ENCODE data around the gene RGPD8. TPM values are rescaled to one million over a fixed set of nuclear protein-coding genes. Genes with fewer than 3 reads are reported as not detected.
A peak's percentile ranks its signal among the peaks of the same experiment; 100 is the strongest.
"Not testable (repeated sequence)": the region's sequence is repeated elsewhere in the genome, so short reads cannot be mapped to it uniquely, and the experiment has no call there.

Gene RGPD8
- total RNA-seq, 1 donor from 2014 or later = 8.6 TPM

- TF ChIP-seq CTCF (IDR thresholded peaks at IDR 0.05) = no peak
- Mint-ChIP-seq H3K4me1 (ENCODE audit: unreplicated experiment) (peaks cover 5% of the 10 kb centered on the region), H3K27ac (ENCODE audit: unreplicated experiment) (no peak overlapping the region), H3K36me3 (ENCODE audit: unreplicated experiment) (no peaks in the 10 kb centered on the region), H3K4me3 (ENCODE audit: unreplicated experiment) (no peak overlapping the region), H3K27me3 (ENCODE audit: unreplicated experiment) (peaks cover 4% of the 10 kb centered on the region), H3K9me3 (ENCODE audit: unreplicated experiment) (no peaks in the 10 kb centered on the region)
- peak; percentile 82 for DNase-seq (ENCODE audit: extremely low spot score, unreplicated experiment)
Observed at GRCh38 chr2:112433932-112434730, 686 bp upstream of the RGPD8 start.

GRCh38 chr2:112432735-112433479, 538 bp downstream of the RGPD8 start:
- peak overlapping the region; percentile 69 for H3K4me3 Mint-ChIP-seq (ENCODE audit: unreplicated experiment)
- H3K27ac Mint-ChIP-seq (ENCODE audit: unreplicated experiment); H3K36me3 Mint-ChIP-seq (ENCODE audit: unreplicated experiment); H3K27me3 Mint-ChIP-seq (ENCODE audit: unreplicated experiment); H3K4me1 Mint-ChIP-seq (ENCODE audit: unreplicated experiment); H3K9me3 Mint-ChIP-seq (ENCODE audit: unreplicated experiment): not testable (repeated sequence)
- peak; percentile 81 for DNase-seq (ENCODE audit: extremely low spot score, unreplicated experiment)

GRCh38 chr2:112432390-112432734, 1.1 kb downstream of the RGPD8 start:
- not testable (repeated sequence) for H3K27ac Mint-ChIP-seq (ENCODE audit: unreplicated experiment); H3K9me3 Mint-ChIP-seq (ENCODE audit: unreplicated experiment); H3K4me1 Mint-ChIP-seq (ENCODE audit: unreplicated experiment); DNase-seq (ENCODE audit: extremely low spot score, unreplicated experiment); H3K27me3 Mint-ChIP-seq (ENCODE audit: unreplicated experiment); H3K36me3 Mint-ChIP-seq (ENCODE audit: unreplicated experiment)
- H3K4me3 Mint-ChIP-seq (ENCODE audit: unreplicated experiment) = peak overlapping the region; percentile 60

GRCh38 chr2:112431587-112432295, 1.7 kb downstream of the RGPD8 start:
- not testable (repeated sequence) for H3K27me3 Mint-ChIP-seq (ENCODE audit: unreplicated experiment); DNase-seq (ENCODE audit: extremely low spot score, unreplicated experiment); H3K4me1 Mint-ChIP-seq (ENCODE audit: unreplicated experiment); H3K36me3 Mint-ChIP-seq (ENCODE audit: unreplicated experiment); H3K9me3 Mint-ChIP-seq (ENCODE audit: unreplicated experiment); H3K27ac Mint-ChIP-seq (ENCODE audit: unreplicated experiment)
- H3K4me3 Mint-ChIP-seq (ENCODE audit: unreplicated experiment) = peak overlapping the region; percentile 60

- H3K4me1 Mint-ChIP-seq (ENCODE audit: unreplicated experiment); DNase-seq (ENCODE audit: extremely low spot score, unreplicated experiment); H3K27ac Mint-ChIP-seq (ENCODE audit: unreplicated experiment); H3K4me3 Mint-ChIP-seq (ENCODE audit: unreplicated experiment); H3K36me3 Mint-ChIP-seq (ENCODE audit: unreplicated experiment); H3K27me3 Mint-ChIP-seq (ENCODE audit: unreplicated experiment); H3K9me3 Mint-ChIP-seq (ENCODE audit: unreplicated experiment): not testable (repeated sequence)
Observed at GRCh38 chr2:112424553-112424952, 8.9 kb downstream of the RGPD8 start.

- not testable (repeated sequence) for H3K9me3 Mint-ChIP-seq (ENCODE audit: unreplicated experiment); DNase-seq (ENCODE audit: extremely low spot score, unreplicated experiment); H3K27me3 Mint-ChIP-seq (ENCODE audit: unreplicated experiment); H3K27ac Mint-ChIP-seq (ENCODE audit: unreplicated experiment); H3K36me3 Mint-ChIP-seq (ENCODE audit: unreplicated experiment); H3K4me3 Mint-ChIP-seq (ENCODE audit: unreplicated experiment); H3K4me1 Mint-ChIP-seq (ENCODE audit: unreplicated experiment)
- peak; percentile 15 for TF ChIP-seq CTCF (IDR thresholded peaks at IDR 0.05)
Observed at GRCh38 chr2:112416860-112417259, 16.6 kb downstream of the RGPD8 start.

GRCh38 chr2:112360055-112360454, 73.4 kb downstream of the RGPD8 start:
- H3K4me3 Mint-ChIP-seq (ENCODE audit: unreplicated experiment); H3K9me3 Mint-ChIP-seq (ENCODE audit: unreplicated experiment); H3K27ac Mint-ChIP-seq (ENCODE audit: unreplicated experiment); DNase-seq (ENCODE audit: extremely low spot score, unreplicated experiment); H3K4me1 Mint-ChIP-seq (ENCODE audit: unreplicated experiment); H3K27me3 Mint-ChIP-seq (ENCODE audit: unreplicated experiment); H3K36me3 Mint-ChIP-seq (ENCODE audit: unreplicated experiment): not testable (repeated sequence)

GRCh38 chr2:112354335-112354734, 79.1 kb downstream of the RGPD8 start:
- H3K36me3 Mint-ChIP-seq (ENCODE audit: unreplicated experiment); DNase-seq (ENCODE audit: extremely low spot score, unreplicated experiment); H3K27me3 Mint-ChIP-seq (ENCODE audit: unreplicated experiment); H3K27ac Mint-ChIP-seq (ENCODE audit: unreplicated experiment); H3K4me3 Mint-ChIP-seq (ENCODE audit: unreplicated experiment); H3K4me1 Mint-ChIP-seq (ENCODE audit: unreplicated experiment); H3K9me3 Mint-ChIP-seq (ENCODE audit: unreplicated experiment): not testable (repeated sequence)

- not testable (repeated sequence) for H3K4me3 Mint-ChIP-seq (ENCODE audit: unreplicated experiment); H3K36me3 Mint-ChIP-seq (ENCODE audit: unreplicated experiment); H3K4me1 Mint-ChIP-seq (ENCODE audit: unreplicated experiment); H3K9me3 Mint-ChIP-seq (ENCODE audit: unreplicated experiment); H3K27me3 Mint-ChIP-seq (ENCODE audit: unreplicated experiment); DNase-seq (ENCODE audit: extremely low spot score, unreplicated experiment); H3K27ac Mint-ChIP-seq (ENCODE audit: unreplicated experiment)
Observed at GRCh38 chr2:112352809-112353603, 80.4 kb downstream of the RGPD8 start.
